NB4 (cell line): ENCODE data around the gene SCD5.

Experiments used
- MYC ChIP-seq: IDR thresholded peaks from 2 replicates; pipeline ENCODE4 v1.6.1; 2011; ENCODE audit warnings: low read depth, low read length
- POLR2A ChIP-seq: IDR thresholded peaks from 2 replicates; pipeline ENCODE4 v1.6.1; 2011; ENCODE audit warnings: mild to moderate bottlenecking; ENCODE audit not compliant: insufficient read length; ENCODE audit errors: extremely low read depth
- TF ChIP-seq, protein P1 (sequence below): IDR thresholded peaks from one replicate; pipeline ENCODE4 v1.5.1; 2012; ENCODE audit warnings: low read depth, low read length

DNA sequence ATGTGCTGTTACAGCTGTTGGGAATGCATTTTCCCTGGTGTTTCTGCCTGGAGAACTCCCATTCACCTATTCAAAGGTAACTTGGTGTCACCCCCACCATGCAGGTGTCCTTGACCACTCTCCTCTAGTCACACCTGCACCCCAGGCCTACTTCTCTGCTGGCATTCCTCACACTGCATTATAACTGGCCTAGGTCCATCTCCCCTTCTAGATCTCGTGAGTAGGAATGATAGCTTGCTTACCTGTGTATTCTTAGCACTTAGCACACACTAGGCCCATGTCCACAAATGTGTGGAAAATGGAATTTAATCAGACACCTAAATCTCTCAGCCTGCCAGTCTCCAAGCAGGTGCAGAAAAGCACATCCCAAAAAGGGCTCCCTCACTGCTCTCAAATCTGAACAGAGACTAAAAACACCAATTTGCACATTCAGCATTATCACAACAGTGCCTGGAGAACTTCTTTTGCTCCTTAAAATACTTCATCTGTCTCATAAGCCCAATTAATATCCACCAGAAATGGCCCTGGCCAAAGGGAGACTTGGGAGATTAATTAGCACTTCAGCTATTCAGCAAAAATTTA, 18.3 kb downstream of the SCD5 start:
- TF ChIP-seq, protein P1, sequence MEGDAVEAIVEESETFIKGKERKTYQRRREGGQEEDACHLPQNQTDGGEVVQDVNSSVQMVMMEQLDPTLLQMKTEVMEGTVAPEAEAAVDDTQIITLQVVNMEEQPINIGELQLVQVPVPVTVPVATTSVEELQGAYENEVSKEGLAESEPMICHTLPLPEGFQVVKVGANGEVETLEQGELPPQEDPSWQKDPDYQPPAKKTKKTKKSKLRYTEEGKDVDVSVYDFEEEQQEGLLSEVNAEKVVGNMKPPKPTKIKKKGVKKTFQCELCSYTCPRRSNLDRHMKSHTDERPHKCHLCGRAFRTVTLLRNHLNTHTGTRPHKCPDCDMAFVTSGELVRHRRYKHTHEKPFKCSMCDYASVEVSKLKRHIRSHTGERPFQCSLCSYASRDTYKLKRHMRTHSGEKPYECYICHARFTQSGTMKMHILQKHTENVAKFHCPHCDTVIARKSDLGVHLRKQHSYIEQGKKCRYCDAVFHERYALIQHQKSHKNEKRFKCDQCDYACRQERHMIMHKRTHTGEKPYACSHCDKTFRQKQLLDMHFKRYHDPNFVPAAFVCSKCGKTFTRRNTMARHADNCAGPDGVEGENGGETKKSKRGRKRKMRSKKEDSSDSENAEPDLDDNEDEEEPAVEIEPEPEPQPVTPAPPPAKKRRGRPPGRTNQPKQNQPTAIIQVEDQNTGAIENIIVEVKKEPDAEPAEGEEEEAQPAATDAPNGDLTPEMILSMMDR = no peak
- TF ChIP-seq POLR2A = no peak
- no peak for TF ChIP-seq MYC
